ENCODE measurements around the gene ATXN1. TPM values are rescaled to one million over a fixed set of nuclear protein-coding genes. Genes with fewer than 3 reads are reported as not detected.

Gene ATXN1
- total RNA-seq, 1 experiment from 2014 or later = 19.7 TPM

DNA sequence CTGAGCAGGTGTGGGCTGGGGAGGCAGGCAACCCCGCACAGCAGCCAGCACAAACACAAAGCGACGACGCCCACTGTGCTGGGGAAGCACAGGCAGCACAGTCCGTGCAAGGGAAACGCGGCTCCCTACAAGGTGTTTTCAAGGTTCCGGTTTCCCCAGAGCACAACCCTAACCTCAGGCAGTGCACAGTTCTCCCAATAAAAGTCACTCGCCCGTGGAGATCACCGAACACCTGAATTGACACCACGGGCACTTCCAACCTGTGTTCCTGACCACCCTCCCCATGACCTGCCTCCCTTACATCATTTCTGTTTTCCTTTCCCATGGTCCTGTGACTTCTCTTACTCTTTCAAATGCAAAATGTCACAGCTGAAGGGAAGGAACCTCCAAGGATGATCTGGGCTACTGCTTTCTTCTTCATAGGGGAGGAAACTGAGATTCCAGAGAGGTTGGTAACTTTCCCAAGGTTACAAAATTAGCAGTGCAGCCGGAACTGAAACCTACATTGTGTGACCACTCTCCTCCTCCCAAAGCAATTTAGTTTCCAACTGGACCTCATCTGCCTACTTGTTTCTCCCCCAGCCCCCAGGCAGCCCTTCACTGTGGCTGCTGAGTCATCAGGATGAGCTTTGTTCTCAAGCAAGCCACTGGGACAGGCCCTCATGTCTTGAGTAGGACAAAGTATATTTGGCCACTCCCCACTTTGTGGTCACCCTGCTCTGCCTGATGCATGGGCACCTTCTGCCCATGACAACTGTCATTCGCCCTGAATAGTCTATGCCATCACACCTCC, 125.3 kb downstream of the ATXN1 start:
- H3K9me3 Mint-ChIP-seq (ENCODE audit: low read depth, unreplicated experiment) = no peaks in the 10 kb centered on the region
- H3K27ac Mint-ChIP-seq (ENCODE audit: unreplicated experiment) = no peak overlapping the region
- H3K27me3 Mint-ChIP-seq (ENCODE audit: unreplicated experiment) = no peaks in the 10 kb centered on the region
- DNase-seq = no peak
- BruUV-seq (replicated peaks) = no TSS peak
- no peaks in the 10 kb centered on the region for H3K36me3 Mint-ChIP-seq (ENCODE audit: insufficient read depth, unreplicated experiment)
- peaks cover 12% of the 10 kb centered on the region for H3K4me1 Mint-ChIP-seq (ENCODE audit: low read depth, unreplicated experiment)
- TF ChIP-seq CTCF (IDR thresholded peaks at IDR 0.05; ENCODE audit: unreplicated experiment) = no peak
- no peak overlapping the region for H3K4me3 Mint-ChIP-seq (ENCODE audit: low read depth, unreplicated experiment)
- intact Hi-C loops (cut with micrococcal nuclease; ENCODE audit: unreplicated experiment) = no loop called here
- CTCF ChIA-PET = no interaction called here

GRCh38 chr6:16635291-16635809, 125.9 kb downstream of the ATXN1 start:
- intact Hi-C loops (cut with micrococcal nuclease; ENCODE audit: unreplicated experiment) = no loop called here
- no peaks in the 10 kb centered on the region for H3K36me3 Mint-ChIP-seq (ENCODE audit: insufficient read depth, unreplicated experiment)
- TF ChIP-seq CTCF (IDR thresholded peaks at IDR 0.05; ENCODE audit: unreplicated experiment) = no peak
- no peak overlapping the region for H3K4me3 Mint-ChIP-seq (ENCODE audit: low read depth, unreplicated experiment)
- no peaks in the 10 kb centered on the region for H3K27me3 Mint-ChIP-seq (ENCODE audit: unreplicated experiment)
- no peaks in the 10 kb centered on the region for H3K9me3 Mint-ChIP-seq (ENCODE audit: low read depth, unreplicated experiment)
- H3K27ac Mint-ChIP-seq (ENCODE audit: unreplicated experiment) = no peak overlapping the region
- DNase-seq = no peak
- no TSS peak for BruUV-seq (replicated peaks)
- CTCF ChIA-PET = interaction anchor here (0.6 kb wide), 1 partner anchor 59 kb away, joined by 4 read pairs; no protein-coding TSS in a partner anchor
- H3K4me1 Mint-ChIP-seq (ENCODE audit: low read depth, unreplicated experiment) = peaks cover 12% of the 10 kb centered on the region

- Mint-ChIP-seq H3K4me1 (ENCODE audit: low read depth, unreplicated experiment) (peaks cover 12% of the 10 kb centered on the region), H3K27ac (ENCODE audit: unreplicated experiment) (no peak overlapping the region), H3K9me3 (ENCODE audit: low read depth, unreplicated experiment) (no peaks in the 10 kb centered on the region), H3K27me3 (ENCODE audit: unreplicated experiment) (no peaks in the 10 kb centered on the region), H3K4me3 (ENCODE audit: low read depth, unreplicated experiment) (no peak overlapping the region), H3K36me3 (ENCODE audit: insufficient read depth, unreplicated experiment) (no peaks in the 10 kb centered on the region)
- DNase-seq = no peak
- CTCF ChIA-PET = interaction anchor here (0.6 kb wide), 1 partner anchor 59 kb away, joined by 4 read pairs; no protein-coding TSS in a partner anchor
- no TSS peak for BruUV-seq (replicated peaks)
- no peak for TF ChIP-seq CTCF (IDR thresholded peaks at IDR 0.05; ENCODE audit: unreplicated experiment)
- intact Hi-C loops (cut with micrococcal nuclease; ENCODE audit: unreplicated experiment) = no loop called here
These were observed 126.4 kb downstream of the ATXN1 start for GRCh38 chr6:16634855-16635254.

- Mint-ChIP-seq H3K27me3 (ENCODE audit: unreplicated experiment) (no peaks in the 10 kb centered on the region), H3K4me3 (ENCODE audit: low read depth, unreplicated experiment) (no peak overlapping the region), H3K36me3 (ENCODE audit: insufficient read depth, unreplicated experiment) (no peaks in the 10 kb centered on the region), H3K9me3 (ENCODE audit: low read depth, unreplicated experiment) (no peaks in the 10 kb centered on the region), H3K4me1 (ENCODE audit: low read depth, unreplicated experiment) (peaks cover 12% of the 10 kb centered on the region), H3K27ac (ENCODE audit: unreplicated experiment) (no peak overlapping the region)
- no TSS peak for BruUV-seq (replicated peaks)
- intact Hi-C loops (cut with micrococcal nuclease; ENCODE audit: unreplicated experiment) = no loop called here
- no peak for TF ChIP-seq CTCF (IDR thresholded peaks at IDR 0.05; ENCODE audit: unreplicated experiment)
- CTCF ChIA-PET = no interaction called here
- no peak for DNase-seq
These were observed 127.3 kb downstream of the ATXN1 start for GRCh38 chr6:16633961-16634360.

All from Calu3 (cell line).